ENCODE measurements around the gene ATG101.

Gene ATG101

DNA sequence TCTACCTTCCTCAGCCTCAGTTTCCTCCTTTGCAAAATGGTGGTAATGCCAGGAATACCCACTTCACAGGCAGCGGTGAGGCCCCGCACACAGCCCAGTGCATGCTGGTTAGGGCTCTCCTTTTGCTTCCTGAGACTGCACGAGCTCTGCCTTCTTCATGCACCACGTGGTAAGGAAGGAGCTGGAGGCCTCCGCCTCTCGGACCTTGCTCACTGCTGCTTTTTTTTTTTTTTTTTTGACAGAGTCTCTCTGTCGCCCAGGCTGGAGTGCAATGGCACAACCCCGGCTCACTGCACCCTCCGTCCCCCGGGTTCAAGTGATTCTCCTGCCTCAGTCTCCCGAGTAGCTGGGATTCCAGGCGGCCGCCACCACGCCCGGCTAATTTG, 44.9 kb upstream of the ATG101 start:
- TF ChIP-seq, protein P1, sequence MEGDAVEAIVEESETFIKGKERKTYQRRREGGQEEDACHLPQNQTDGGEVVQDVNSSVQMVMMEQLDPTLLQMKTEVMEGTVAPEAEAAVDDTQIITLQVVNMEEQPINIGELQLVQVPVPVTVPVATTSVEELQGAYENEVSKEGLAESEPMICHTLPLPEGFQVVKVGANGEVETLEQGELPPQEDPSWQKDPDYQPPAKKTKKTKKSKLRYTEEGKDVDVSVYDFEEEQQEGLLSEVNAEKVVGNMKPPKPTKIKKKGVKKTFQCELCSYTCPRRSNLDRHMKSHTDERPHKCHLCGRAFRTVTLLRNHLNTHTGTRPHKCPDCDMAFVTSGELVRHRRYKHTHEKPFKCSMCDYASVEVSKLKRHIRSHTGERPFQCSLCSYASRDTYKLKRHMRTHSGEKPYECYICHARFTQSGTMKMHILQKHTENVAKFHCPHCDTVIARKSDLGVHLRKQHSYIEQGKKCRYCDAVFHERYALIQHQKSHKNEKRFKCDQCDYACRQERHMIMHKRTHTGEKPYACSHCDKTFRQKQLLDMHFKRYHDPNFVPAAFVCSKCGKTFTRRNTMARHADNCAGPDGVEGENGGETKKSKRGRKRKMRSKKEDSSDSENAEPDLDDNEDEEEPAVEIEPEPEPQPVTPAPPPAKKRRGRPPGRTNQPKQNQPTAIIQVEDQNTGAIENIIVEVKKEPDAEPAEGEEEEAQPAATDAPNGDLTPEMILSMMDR (IDR thresholded peaks at IDR 0.05; ENCODE audit: low read depth, low read length) = no peak
- no peak overlapping the region for H3K4me3 ChIP-seq (replicated peaks in 1 of 2; ENCODE audit: low read depth in 2 of 2, low read length in 2 of 2)
- DNase-seq (ENCODE audit: low read depth in 2 of 2) = no peak

DNA sequence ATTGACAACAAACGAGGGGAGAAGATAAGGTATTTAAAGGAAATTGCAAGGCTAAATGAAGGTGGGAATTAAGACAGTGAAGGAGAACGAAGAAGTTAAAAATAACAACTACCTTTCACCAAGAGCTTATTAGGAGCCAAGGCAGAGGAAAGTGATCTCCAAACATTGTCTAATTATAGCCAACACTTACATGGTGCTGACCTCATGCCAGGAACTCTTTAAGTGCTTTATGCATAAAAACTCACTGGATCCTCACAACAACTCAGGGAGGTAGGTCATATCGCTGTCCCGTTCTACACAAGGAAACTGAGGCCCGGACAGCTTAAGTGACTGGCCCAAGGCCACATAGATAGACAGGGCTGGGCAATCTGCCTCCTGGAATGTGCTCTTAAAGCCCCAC, 43.5 kb upstream of the ATG101 start:
- TF ChIP-seq, protein P1 (IDR thresholded peaks at IDR 0.05; ENCODE audit: low read depth, low read length) = no peak
- H3K4me3 ChIP-seq (replicated peaks in 1 of 2; ENCODE audit: low read depth in 2 of 2, low read length in 2 of 2) = no peak overlapping the region
- DNase-seq (ENCODE audit: low read depth in 2 of 2) = no peak

DNA sequence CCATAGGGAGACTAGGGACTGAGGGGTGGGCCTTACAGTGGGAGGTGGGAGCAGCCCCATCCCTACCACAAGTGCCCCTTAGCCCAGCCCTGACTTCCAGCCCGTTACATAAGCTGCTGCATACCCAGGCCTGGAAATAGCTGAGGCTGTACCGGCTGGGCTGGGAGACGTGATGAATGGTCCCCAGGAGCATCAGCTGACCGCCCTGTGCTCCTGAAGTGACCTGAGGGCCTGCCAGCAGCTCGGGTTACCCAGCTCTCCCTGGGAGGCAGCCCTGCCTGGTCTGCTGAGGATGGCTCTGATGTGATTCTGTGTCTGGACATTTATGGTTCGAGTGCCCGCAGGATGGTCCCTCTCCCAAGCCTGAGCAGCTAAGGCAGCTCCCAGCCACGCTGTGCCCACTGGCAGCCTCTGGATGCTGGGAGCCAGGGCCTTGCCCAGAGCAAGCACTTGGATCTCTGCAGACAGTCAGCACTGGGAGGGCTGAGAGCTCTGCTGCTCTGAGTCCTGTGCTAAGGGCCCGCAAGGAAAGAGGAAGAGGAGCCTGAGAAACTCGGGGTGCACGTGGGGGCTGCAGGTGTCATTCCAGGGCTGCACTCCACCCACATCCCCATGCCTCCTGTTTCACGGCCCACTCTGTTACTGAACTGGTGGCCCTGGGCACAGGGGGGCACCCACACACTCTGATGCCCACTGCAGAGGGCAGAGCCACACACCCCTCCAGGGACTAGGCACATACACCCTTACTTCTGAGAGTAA, 42.5 kb upstream of the ATG101 start:
- TF ChIP-seq, protein P1 (IDR thresholded peaks at IDR 0.05; ENCODE audit: low read depth, low read length) = no peak
- DNase-seq (ENCODE audit: low read depth in 2 of 2) = no peak
- no peak overlapping the region for H3K4me3 ChIP-seq (replicated peaks in 1 of 2; ENCODE audit: low read depth in 2 of 2, low read length in 2 of 2)

DNA sequence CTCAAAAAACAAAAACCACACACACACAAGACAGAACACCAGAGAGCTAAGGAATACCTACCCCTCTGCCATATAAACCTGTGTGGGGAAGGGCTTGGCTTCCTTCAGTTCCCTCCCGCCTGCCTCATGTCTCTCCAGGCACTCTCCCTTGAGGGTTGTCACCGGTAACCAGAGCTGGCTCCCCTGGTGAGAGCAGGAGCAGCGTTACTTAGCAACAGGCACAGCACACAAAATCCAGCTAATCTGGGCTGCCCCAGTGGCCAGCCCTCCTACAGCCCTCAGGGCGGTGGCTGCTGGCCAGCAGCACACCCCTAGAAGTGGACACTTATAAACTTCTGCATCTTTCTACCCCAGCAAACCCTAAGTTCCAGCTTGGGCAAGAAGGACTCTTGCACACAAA, 40.1 kb upstream of the ATG101 start:
- no peak overlapping the region for H3K4me3 ChIP-seq (replicated peaks in 1 of 2; ENCODE audit: low read depth in 2 of 2, low read length in 2 of 2)
- peak in 1 of 2 donors; percentile 78 for DNase-seq (ENCODE audit: low read depth in 2 of 2)
- TF ChIP-seq, protein P1 (IDR thresholded peaks at IDR 0.05; ENCODE audit: low read depth, low read length) = no peak

DNA sequence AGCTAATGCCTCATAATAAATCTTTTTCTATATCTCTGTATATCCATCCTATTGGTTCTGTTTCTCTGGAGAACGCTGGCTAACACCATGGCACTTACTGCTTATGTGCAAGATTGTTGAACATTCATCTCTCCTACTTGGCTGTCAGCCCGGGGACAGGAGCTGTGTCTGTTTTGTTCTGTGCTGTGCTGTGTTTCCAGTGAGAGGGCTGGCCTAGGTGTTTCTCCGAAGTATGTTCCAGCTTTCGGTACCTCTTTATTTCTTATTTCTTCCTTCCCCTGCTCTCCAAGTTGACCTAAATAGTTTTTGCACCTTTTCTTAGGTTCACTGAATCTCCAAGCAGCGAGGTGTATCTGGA, 37.4 kb upstream of the ATG101 start:
- TF ChIP-seq, protein P1 (IDR thresholded peaks at IDR 0.05; ENCODE audit: low read depth, low read length) = no peak
- peak overlapping the region; percentile 19 to 39 for H3K4me3 ChIP-seq (replicated peaks in 1 of 2; ENCODE audit: low read depth in 2 of 2, low read length in 2 of 2)
- DNase-seq (ENCODE audit: low read depth in 2 of 2) = peak; percentile 78 to 91

DNA sequence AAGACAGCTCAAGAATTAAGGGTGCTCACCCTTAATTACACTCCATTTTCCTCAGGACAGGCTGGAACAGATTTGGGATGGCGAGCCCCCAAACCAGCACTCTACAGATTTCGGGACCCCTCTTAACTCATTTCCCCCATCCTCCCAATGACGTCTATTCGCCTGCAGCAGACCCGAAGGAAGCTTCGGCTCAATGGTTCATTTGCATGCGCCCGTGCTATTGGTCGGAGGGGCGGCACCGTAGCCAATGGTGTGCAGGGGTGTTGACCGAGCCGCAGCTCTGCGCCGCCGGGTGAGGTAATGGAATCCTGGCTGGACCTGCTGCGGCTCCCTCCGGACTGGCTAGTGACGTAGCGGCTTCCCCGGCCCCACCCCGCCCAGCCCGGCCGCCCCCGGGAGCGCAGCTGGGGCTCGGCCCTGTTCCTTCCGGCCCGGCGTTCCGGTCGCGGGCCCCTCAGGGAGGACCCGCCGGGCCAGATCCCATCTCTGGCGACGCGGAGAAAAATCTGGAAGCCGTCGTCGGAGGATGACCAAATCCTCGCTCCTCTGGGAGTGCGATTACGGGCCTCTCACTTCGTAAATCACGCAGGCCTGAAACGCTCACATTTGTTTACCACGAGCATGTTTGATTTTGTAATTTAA, 36.9 kb upstream of the ATG101 start:
- peak overlapping the region; percentile 19 to 39 for H3K4me3 ChIP-seq (replicated peaks in 1 of 2; ENCODE audit: low read depth in 2 of 2, low read length in 2 of 2)
- TF ChIP-seq, protein P1 (IDR thresholded peaks at IDR 0.05; ENCODE audit: low read depth, low read length) = no peak
- peak; percentile 97 to 99 for DNase-seq (ENCODE audit: low read depth in 2 of 2)

Measured in cardiac fibroblast (primary cell).